ENCODE results near the gene IGSF8.

The IGSF8 gene

DNA sequence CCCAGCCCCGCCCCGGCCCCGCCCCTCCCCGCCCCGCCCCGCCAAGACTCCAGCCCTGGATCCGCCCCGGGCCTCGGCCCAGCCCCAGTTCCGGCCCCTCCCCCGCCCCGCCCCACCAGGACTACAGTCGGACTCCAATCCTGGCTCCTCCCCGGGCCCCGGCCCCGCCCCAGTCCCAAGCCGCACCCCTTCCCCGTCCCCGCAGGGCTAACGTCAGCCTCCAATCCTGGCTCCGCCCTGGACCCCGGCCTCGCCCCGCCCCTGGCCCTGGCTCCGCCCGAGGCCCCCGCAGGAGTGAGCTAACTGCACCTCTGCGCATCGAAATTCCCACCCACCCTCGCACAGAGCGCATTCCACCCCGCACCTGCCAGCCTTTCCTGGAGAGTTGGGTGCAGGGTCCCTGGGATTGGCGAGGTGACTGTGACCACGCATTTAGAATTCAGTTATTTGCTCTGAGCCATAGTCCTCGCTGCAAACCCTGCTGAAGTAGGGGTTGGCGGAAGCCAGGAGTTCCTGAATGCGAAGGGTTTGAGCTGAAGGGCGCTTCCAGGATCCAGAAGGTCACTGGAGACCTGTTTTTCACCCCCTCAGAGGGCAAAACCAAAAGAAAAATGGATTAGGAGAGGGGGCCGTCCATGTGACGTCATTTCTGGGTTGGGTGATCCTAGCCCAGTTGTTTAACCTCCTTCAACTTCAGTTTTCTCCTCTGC, 588 bp upstream of the IGSF8 start:
- H3K4me1 ChIP-seq (ENCODE audit: insufficient read depth, poor library complexity, severe bottlenecking), result peaks cover 9% of the 10 kb centered on the region
- ATAC-seq (ENCODE audit: low read depth), result peak; percentile 77
- H3K36me3 ChIP-seq (ENCODE audit: low read depth), result no peaks in the 10 kb centered on the region
- TF ChIP-seq, protein P1, sequence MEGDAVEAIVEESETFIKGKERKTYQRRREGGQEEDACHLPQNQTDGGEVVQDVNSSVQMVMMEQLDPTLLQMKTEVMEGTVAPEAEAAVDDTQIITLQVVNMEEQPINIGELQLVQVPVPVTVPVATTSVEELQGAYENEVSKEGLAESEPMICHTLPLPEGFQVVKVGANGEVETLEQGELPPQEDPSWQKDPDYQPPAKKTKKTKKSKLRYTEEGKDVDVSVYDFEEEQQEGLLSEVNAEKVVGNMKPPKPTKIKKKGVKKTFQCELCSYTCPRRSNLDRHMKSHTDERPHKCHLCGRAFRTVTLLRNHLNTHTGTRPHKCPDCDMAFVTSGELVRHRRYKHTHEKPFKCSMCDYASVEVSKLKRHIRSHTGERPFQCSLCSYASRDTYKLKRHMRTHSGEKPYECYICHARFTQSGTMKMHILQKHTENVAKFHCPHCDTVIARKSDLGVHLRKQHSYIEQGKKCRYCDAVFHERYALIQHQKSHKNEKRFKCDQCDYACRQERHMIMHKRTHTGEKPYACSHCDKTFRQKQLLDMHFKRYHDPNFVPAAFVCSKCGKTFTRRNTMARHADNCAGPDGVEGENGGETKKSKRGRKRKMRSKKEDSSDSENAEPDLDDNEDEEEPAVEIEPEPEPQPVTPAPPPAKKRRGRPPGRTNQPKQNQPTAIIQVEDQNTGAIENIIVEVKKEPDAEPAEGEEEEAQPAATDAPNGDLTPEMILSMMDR (IDR thresholded peaks at IDR 0.05; ENCODE audit: poor library complexity, severe bottlenecking), result no peak
- H3K27ac ChIP-seq (ENCODE audit: poor library complexity, severe bottlenecking), result no peak overlapping the region
- no peaks in the 10 kb centered on the region for H3K27me3 ChIP-seq (ENCODE audit: insufficient read depth, poor library complexity, severe bottlenecking)
- peak; percentile 94 for DNase-seq (ENCODE audit: low spot score)
- peak overlapping the region; percentile 20 for H3K4me3 ChIP-seq (ENCODE audit: severe bottlenecking)
- no peaks in the 10 kb centered on the region for H3K9me3 ChIP-seq (ENCODE audit: severe bottlenecking)

DNA sequence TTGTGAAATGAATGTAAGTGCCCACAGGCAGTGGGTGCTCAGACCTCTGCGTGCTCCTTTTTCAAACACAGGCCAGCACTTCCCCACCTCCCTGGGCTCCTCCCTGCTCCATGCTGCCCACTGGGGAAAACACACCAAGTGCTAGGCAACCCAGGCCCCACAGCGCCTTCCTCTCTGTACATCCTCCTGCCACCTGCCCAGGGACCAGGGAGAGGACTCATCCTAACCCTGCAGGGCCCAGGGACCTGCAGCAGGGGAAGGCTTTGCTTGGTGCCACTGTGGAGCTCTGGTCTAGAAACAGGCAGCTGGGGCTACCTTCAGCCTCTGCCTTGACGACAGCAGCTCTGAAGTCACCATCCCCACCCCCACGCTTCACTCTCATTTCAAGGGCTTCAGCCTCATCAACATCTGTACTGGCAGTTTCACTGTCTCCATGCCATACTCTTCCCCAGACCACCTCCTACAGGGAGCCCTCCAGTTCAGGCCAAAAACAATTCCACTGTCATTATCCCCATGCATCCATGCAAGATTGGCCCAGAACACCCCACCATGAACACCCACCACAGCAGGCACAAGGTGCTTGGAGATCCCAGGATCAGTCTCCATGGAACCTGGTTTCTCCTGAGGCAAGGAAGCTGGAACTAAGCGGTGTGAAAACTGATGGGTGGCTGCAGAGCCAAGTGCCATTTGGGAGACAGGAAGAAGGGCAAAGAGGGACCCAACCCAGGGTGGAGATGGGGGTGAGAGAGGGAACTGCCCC, 1.1 kb downstream of the IGSF8 start:
- ATAC-seq (ENCODE audit: low read depth), result no peak
- Histone ChIP-seq H3K4me3 (ENCODE audit: severe bottlenecking) (peak overlapping the region; percentile 63), H3K4me1 (ENCODE audit: insufficient read depth, poor library complexity, severe bottlenecking) (peaks cover 9% of the 10 kb centered on the region), H3K27ac (ENCODE audit: poor library complexity, severe bottlenecking) (peak overlapping the region; percentile 46), H3K9me3 (ENCODE audit: severe bottlenecking) (no peaks in the 10 kb centered on the region), H3K27me3 (ENCODE audit: insufficient read depth, poor library complexity, severe bottlenecking) (no peaks in the 10 kb centered on the region), H3K36me3 (ENCODE audit: low read depth) (no peaks in the 10 kb centered on the region)
- TF ChIP-seq, protein P1 (IDR thresholded peaks at IDR 0.05; ENCODE audit: poor library complexity, severe bottlenecking), result no peak
- no peak for DNase-seq (ENCODE audit: low spot score)

DNA sequence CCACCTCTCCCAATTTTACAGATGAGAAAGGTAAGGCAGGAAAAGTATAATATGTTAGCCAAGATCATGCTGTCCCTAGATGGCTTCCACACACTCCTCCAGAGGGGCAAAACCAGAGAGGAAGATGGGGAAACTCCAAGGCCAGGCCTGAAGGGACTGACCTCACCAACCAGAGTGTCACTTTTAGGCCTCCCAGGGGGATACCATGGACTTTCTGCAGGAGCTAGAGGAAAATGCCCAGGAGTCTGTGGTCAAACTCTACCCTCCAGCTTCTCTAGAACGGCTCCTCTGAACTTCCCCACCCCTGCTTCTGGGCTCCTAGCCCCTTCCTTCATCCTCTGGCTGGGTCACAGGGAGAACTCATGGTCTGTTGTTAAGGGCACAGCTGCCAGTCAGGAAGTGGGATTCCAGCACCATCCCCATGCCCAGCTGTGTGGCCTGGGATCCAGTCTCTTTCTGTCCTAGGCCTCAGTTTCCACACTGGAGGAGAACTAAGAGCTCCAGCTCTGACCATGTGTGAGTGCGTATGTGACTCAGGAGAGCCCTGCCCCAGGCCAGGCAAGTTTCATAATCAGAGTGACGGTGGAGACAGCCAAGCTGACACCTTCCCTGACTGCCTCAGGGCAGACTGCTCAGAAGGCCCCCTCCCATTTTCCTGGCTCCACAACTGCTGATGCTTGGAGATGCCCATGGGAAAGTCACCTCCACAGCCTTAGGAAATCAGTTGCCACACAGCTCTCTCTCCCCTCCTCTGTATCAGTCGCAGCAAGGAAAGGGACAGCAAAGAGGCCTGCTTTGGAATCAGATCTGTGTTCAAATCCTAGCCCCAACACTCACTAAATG, 1.9 kb downstream of the IGSF8 start:
- ATAC-seq (ENCODE audit: low read depth), result peak; percentile 45
- Histone ChIP-seq H3K4me3 (ENCODE audit: severe bottlenecking) (no peak overlapping the region), H3K4me1 (ENCODE audit: insufficient read depth, poor library complexity, severe bottlenecking) (peaks cover 9% of the 10 kb centered on the region), H3K36me3 (ENCODE audit: low read depth) (no peaks in the 10 kb centered on the region), H3K27ac (ENCODE audit: poor library complexity, severe bottlenecking) (no peak overlapping the region), H3K9me3 (ENCODE audit: severe bottlenecking) (no peaks in the 10 kb centered on the region), H3K27me3 (ENCODE audit: insufficient read depth, poor library complexity, severe bottlenecking) (no peaks in the 10 kb centered on the region)
- TF ChIP-seq, protein P1 (IDR thresholded peaks at IDR 0.05; ENCODE audit: poor library complexity, severe bottlenecking), result no peak
- DNase-seq (ENCODE audit: low spot score), result peak; percentile 80

DNA sequence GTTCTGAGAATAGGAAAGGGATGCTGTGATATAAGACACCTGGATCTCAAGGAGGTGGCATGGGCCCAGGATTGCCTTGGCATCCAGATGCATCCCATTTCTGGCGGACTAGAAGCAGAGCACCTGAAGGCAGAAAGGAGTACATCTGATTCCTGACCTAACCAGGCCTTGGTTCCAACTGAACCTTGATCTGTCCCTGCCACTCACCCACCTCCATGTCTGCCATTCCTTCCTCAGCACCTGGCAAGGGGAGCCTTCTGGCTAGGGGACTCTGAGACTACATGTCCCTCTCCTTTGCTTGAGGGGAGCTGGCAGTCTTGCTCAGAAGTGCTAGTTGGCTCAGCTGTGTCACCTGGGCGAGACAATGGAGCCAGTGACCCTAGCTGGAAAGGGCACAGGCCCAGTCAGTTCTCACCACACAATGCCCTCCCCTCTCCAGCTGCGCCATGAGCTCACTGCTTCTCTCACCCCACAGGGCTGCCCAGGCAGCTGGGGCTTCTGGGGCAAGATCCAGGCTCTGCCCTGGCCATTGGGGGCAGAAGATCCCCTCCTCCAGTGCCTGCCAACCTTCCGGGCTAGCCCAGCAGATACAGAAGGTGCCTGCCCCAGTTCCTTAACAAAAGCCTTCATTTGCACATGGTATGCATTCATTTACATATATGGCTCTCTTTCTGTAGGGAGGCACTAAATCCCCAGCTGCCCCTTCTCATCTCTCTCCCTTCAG, 2.9 kb downstream of the IGSF8 start:
- peaks cover 9% of the 10 kb centered on the region for H3K4me1 ChIP-seq (ENCODE audit: insufficient read depth, poor library complexity, severe bottlenecking)
- no peaks in the 10 kb centered on the region for H3K9me3 ChIP-seq (ENCODE audit: severe bottlenecking)
- ATAC-seq (ENCODE audit: low read depth) (no peak), DNase-seq (ENCODE audit: low spot score) (no peak)
- H3K36me3 ChIP-seq (ENCODE audit: low read depth), result no peaks in the 10 kb centered on the region
- TF ChIP-seq, protein P1 (IDR thresholded peaks at IDR 0.05; ENCODE audit: poor library complexity, severe bottlenecking), result no peak
- no peak overlapping the region for H3K4me3 ChIP-seq (ENCODE audit: severe bottlenecking)
- H3K27me3 ChIP-seq (ENCODE audit: insufficient read depth, poor library complexity, severe bottlenecking), result no peaks in the 10 kb centered on the region
- H3K27ac ChIP-seq (ENCODE audit: poor library complexity, severe bottlenecking), result no peak overlapping the region

Measured in RWPE2 (cell line).